HL-60 (cell line): Measurements from ENCODE around the gene CAMTA1.
"Not testable (repeated sequence)": the region's sequence is repeated elsewhere in the genome, so short reads cannot be mapped to it uniquely, and the experiment has no call there.

Experiments used
- CTCF ChIP-seq: IDR thresholded peaks from one replicate; pipeline ENCODE4 v1.5.1; 2011; ENCODE audit warnings: low read length, control low read depth, inconsistent platforms; ENCODE audit not compliant: insufficient read depth
- POLR2AphosphoS5 ChIP-seq: IDR thresholded peaks from 2 replicates; pipeline ENCODE4 v1.6.1; 2012; ENCODE audit warnings: low read depth
- REST ChIP-seq: IDR thresholded peaks from 2 replicates; pipeline ENCODE4 v1.6.1; 2012; ENCODE audit warnings: low read depth; ENCODE audit not compliant: insufficient replicate concordance

GRCh38 chr1:7380068-7380467 lies 594.8 kb downstream of the CAMTA1 start:
- not testable (repeated sequence) for TF ChIP-seq CTCF, POLR2AphosphoS5, REST
